Stimulated activated naive B cell treated with anti-CD40 and anti-IgM and Interleukin-4, amounts not matched to agents 10 μg/mL and 1 μg/mL and 100 μg/mL, for 72 hours (primary cell): Measurements from ENCODE around the gene SLC9A5.

Experiments used
- ATAC-seq, 2 donors: fragments of 150-1000 bp; cut with Tn5 transposase; replicated peaks; 2 replicates each; pipeline ENCODE4 v1.10.0; 2021; ENCODE audit warnings: moderate library complexity in 1 of 2
- DNase-seq: peaks from one replicate; pipeline ENCODE4 v3.0.0; 2021
- H3K27ac Mint-ChIP-seq: one replicate; pipeline ENCODE4 v1.8.0; 2022; ENCODE audit warnings: mild to moderate bottlenecking, mixed read lengths
- H3K27me3 Mint-ChIP-seq, 2 donors: one replicate each; pipeline ENCODE4 v1.8.0; 2022; ENCODE audit warnings: mixed read lengths in 2 of 2
- H3K36me3 Mint-ChIP-seq, 2 donors: one replicate each; pipeline ENCODE4 v1.8.0; 2022; ENCODE audit warnings: mixed read lengths in 2 of 2, mild to moderate bottlenecking in 1 of 2
- H3K4me1 Mint-ChIP-seq, 2 donors: one replicate each; pipeline ENCODE4 v1.8.0; 2022; ENCODE audit warnings: mixed read lengths in 2 of 2, mild to moderate bottlenecking in 1 of 2
- H3K4me3 Mint-ChIP-seq, 2 donors: one replicate each; pipeline ENCODE4 v1.8.0; 2022; ENCODE audit warnings: mild to moderate bottlenecking in 2 of 2, mixed read lengths in 2 of 2, moderate library complexity in 1 of 2
- H3K9me3 Mint-ChIP-seq, 2 donors: one replicate each; pipeline ENCODE4 v1.8.0; 2022; ENCODE audit warnings: mixed read lengths in 2 of 2, mild to moderate bottlenecking in 1 of 2

SLC9A5 gene

DNA sequence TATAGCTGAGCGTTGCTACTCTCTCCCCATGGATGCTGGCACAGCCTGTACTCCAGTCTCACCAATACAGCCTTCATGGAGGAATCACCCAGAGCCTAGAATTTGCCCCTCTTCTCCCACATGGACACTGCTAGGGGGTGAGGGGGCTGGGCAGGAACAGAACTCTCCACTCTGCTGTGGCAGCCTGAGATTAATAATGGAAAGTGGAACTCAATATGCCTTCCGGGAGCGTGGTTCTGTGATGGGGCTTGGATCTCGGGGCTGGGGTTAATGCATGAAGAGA is 1.2 kb downstream of the SLC9A5 start:
- DNase-seq (no peak), ATAC-seq (no peak)
- Mint-ChIP-seq H3K36me3 (peaks cover 2 to 6% of the 10 kb centered on the region in 2 donors), H3K27me3 (peaks cover 26 to 38% of the 10 kb centered on the region in 2 donors), H3K4me3 (peak overlapping the region; percentile 0 to 73), H3K4me1 (peaks cover 23 to 44% of the 10 kb centered on the region in 2 donors), H3K9me3 (no peaks in the 10 kb centered on the region), H3K27ac (no peak overlapping the region)

DNA sequence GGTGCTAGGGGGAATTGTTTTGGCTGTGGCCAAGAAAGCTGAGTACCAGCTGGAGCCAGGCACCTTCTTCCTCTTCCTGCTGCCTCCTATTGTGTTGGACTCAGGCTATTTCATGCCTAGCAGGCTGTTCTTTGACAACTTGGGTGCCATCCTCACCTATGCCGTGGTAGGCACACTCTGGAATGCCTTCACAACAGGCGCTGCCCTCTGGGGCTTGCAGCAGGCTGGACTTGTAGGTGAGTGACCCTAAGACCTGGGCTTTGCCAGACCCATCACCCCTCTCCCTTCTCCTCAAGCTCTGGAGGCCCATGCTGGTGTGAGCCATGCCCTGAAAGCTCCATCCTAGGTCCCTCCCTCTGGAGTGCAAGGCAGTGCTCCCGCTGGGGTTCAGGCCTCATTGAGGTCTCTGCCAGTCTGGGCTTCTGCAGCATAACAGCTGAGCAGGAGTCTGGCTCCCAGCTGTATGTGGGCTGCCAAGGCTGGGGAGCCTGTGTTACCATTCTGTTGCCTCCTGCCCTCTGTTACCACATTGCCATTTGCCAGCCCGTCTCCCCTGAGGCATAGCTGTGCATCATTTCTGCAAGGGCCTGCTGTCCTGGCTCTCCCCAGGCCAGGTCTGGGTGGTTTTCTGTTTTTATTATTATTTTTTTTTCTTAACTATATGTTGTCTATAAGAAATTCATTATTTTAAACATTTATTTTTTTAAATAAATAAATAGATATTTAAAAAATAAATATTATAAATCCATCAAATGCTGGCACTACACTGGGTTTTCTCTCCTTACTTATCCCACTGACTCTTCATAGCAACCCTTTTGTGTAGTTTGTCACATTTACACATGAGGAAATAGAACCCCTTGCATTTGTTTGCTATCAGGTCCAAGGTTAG is 4.1 kb downstream of the SLC9A5 start:
- H3K27me3 Mint-ChIP-seq = peaks cover 44 to 53% of the 10 kb centered on the region in 2 donors
- no peak for DNase-seq
- peaks cover 2 to 4% of the 10 kb centered on the region in 2 donors for H3K36me3 Mint-ChIP-seq
- H3K9me3 Mint-ChIP-seq = no peaks in the 10 kb centered on the region
- no peak for ATAC-seq
- H3K4me1 Mint-ChIP-seq = peaks cover 15 to 21% of the 10 kb centered on the region in 2 donors
- H3K4me3 Mint-ChIP-seq = no peak overlapping the region
- H3K27ac Mint-ChIP-seq = no peak overlapping the region

DNA sequence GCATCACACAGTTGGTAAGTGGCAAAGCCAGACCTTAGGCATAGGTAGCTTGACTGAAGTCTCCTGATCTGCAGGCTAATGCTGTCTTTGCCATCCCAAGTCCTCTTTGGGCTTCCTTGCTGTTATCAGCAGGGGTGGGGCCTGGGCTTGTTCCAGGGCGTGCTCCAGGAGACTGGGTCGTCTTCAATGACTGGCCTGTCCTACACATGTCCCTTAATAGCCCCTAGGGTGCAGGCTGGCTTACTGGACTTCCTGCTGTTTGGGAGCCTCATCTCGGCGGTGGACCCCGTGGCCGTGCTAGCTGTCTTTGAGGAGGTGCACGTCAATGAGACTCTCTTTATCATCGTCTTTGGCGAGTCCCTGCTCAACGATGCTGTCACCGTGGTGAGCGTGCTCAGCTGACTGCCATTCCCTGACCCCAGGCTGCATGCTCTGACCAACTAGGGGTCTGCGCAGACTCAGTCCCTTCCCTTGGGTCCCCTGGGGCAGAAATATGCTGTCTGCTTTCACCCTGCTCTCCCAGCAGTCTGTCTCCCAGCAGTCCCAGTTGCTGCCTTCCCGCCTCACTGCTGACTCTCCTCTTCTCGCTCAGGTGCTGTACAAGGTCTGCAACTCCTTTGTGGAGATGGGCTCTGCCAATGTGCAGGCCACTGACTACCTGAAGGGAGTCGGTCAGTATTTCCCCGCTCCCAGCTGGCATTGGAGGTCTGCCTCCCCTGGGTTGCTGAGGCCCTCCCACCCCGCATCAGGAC is 6.2 kb downstream of the SLC9A5 start:
- Mint-ChIP-seq H3K36me3 (peaks cover 2 to 4% of the 10 kb centered on the region in 2 donors), H3K4me3 (no peak overlapping the region), H3K27me3 (peaks cover 38 to 44% of the 10 kb centered on the region in 2 donors), H3K4me1 (peaks cover 2% of the 10 kb centered on the region in 2 donors), H3K27ac (no peak overlapping the region), H3K9me3 (no peaks in the 10 kb centered on the region)
- ATAC-seq (no peak), DNase-seq (no peak)

DNA sequence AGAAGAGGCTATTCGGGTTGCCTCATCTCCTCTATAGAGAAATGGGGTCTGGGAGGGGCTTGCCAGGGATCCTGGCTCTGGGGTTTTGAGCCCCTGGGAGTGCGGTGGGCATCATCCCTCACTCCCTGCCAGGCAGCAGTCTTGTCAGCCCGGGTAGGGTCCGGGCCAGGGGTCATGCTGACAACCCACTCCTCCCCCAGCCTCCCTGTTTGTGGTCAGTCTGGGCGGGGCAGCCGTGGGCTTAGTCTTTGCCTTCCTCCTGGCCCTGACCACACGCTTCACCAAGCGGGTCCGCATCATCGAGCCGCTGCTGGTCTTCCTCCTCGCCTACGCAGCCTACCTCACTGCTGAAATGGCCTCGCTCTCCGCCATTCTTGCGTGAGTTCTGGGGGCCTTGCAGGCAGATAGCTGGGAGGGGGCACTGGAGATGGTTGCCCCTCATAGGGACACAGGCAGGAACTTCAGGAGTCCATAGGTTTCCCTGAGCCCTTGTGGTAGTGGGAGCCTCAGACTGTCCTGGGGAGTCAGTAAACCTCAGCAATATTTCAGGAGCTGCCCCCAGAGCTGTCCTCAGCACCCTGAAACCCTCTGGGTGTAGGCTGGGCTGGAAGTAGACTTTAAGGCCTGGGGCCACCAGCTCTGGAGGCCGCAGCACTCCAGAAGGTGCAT is 6.9 kb downstream of the SLC9A5 start:
- ATAC-seq = no peak
- Mint-ChIP-seq H3K9me3 (no peaks in the 10 kb centered on the region), H3K4me3 (no peak overlapping the region), H3K27ac (no peak overlapping the region), H3K36me3 (peaks cover 2 to 4% of the 10 kb centered on the region in 2 donors), H3K27me3 (peaks cover 31 to 37% of the 10 kb centered on the region in 2 donors), H3K4me1 (no peaks in the 10 kb centered on the region)
- DNase-seq = no peak

DNA sequence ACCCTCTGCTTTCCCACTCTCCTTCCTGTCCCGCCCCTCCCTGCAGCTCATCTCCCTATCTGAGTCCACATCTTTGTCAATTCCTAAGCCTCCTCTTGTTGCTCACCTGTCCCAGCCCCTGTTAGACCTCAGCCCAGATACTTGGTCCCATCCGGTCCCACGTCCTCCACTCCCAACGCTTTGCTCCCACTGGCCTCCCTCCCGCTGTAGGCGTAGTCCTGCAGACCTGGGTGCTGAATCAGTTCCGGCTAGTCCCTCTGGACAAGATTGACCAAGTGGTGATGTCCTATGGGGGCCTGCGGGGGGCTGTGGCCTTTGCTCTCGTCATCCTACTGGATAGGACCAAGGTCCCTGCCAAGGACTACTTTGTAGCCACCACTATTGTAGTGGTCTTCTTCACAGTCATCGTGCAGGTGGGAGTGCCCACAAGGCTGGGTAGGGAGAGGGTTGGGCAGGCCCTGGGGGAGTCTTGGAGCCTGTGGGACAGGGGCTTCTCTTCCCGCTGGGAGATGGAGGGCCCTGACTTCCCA is 8.0 kb downstream of the SLC9A5 start:
- Mint-ChIP-seq H3K36me3 (peaks cover 2 to 4% of the 10 kb centered on the region in 2 donors), H3K9me3 (no peaks in the 10 kb centered on the region), H3K27me3 (peaks cover 28 to 31% of the 10 kb centered on the region in 2 donors), H3K27ac (no peak overlapping the region), H3K4me1 (no peaks in the 10 kb centered on the region), H3K4me3 (no peak overlapping the region)
- DNase-seq (no peak), ATAC-seq (no peak)

DNA sequence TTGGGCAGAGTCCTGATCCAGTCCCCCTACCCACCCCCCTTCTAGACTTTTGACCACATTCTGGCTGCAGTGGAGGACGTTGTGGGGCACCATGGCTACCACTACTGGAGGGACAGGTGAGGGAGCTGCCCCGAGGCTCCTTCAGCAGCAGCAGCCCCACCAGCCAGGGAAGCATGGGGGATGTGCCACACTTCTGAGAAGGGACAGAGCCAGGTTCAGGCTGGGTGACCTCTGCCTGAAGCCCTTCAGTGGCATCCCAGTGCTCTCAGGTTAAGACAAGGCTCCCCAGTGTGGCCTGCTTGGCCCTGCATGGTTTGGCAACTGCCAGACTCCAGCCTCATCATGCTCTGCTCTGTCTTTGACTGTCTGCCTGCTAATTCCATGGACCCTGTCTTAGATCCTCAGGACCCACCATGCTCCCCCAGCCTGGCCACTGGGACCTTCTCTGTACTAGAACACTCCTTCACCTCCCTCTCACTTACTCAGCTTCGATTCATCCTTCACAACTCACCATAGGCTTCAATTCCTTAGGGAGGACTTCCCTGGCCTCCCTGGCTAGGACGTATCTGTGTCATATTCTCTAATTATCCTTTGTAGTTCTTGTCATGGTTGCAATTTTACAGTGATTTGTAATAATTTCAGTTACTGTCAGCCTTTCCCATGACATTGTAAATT is 8.8 kb downstream of the SLC9A5 start:
- no peaks in the 10 kb centered on the region for H3K4me1 Mint-ChIP-seq
- no peak overlapping the region for H3K4me3 Mint-ChIP-seq
- H3K36me3 Mint-ChIP-seq = peaks cover 2 to 3% of the 10 kb centered on the region in 2 donors
- H3K27me3 Mint-ChIP-seq = peaks cover 24 to 25% of the 10 kb centered on the region in 2 donors
- ATAC-seq = no peak
- no peak for DNase-seq
- H3K27ac Mint-ChIP-seq = no peak overlapping the region
- no peaks in the 10 kb centered on the region for H3K9me3 Mint-ChIP-seq

DNA sequence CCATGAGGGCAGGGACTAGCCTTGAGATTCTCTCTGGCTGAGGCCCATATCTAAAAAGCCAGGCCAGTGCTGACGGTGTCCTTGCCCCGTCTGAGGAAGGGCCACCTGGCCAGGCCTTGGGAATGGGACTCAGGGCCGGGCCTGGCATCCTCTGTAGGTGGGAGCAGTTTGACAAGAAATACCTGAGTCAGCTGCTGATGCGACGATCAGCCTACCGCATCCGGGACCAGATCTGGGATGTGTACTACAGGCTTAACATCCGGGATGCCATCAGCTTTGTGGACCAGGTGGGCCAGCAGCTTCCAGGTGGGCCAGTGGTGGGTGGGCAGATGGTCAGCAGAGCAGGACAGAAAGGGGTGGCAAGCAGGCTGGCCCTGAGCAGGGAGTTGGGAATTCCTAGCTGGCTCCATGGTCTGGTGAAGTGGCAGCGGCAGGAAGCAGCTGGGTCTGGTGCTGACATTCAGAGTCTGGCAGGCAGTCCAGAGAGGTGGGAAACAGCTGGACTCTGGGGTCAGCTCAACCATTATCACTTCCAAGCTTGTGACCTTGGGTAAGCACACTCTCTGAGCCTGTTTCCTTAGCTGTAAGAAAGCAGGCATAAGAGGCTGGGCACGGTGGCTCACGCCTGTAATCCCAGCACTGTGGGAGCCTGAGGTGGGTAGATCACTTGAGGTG is 9.5 kb downstream of the SLC9A5 start:
- Mint-ChIP-seq H3K36me3 (peaks cover 0 to under 1% of the 10 kb centered on the region in 2 donors), H3K4me3 (no peak overlapping the region), H3K9me3 (no peaks in the 10 kb centered on the region), H3K27me3 (peaks cover 25 to 28% of the 10 kb centered on the region in 2 donors), H3K4me1 (no peaks in the 10 kb centered on the region), H3K27ac (no peak overlapping the region)
- DNase-seq (no peak), ATAC-seq (no peak)

DNA sequence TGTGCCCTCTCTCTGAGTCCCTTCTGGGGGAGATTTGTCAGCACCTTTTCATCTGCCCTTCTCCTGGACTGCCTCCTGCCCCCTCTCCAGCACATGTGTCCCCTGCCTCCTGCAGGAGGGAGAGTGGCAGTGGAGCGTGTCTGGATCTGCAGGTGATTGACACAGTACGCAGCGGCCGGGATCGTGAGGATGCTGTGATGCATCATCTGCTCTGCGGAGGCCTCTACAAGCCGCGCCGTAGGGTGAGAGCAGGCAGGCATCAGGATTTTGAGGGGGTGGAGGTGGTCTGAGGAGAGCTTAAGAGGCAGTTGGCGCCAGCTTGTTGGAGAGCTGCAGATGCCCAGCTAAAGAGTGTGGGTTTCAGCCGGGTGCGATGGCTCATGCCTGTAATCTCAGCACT is 10.9 kb downstream of the SLC9A5 start:
- Mint-ChIP-seq H3K27me3 (peaks cover 28 to 32% of the 10 kb centered on the region in 2 donors), H3K4me3 (no peak overlapping the region), H3K36me3 (no peaks in the 10 kb centered on the region), H3K27ac (no peak overlapping the region), H3K9me3 (no peaks in the 10 kb centered on the region), H3K4me1 (no peaks in the 10 kb centered on the region)
- DNase-seq (no peak), ATAC-seq (no peak)

DNA sequence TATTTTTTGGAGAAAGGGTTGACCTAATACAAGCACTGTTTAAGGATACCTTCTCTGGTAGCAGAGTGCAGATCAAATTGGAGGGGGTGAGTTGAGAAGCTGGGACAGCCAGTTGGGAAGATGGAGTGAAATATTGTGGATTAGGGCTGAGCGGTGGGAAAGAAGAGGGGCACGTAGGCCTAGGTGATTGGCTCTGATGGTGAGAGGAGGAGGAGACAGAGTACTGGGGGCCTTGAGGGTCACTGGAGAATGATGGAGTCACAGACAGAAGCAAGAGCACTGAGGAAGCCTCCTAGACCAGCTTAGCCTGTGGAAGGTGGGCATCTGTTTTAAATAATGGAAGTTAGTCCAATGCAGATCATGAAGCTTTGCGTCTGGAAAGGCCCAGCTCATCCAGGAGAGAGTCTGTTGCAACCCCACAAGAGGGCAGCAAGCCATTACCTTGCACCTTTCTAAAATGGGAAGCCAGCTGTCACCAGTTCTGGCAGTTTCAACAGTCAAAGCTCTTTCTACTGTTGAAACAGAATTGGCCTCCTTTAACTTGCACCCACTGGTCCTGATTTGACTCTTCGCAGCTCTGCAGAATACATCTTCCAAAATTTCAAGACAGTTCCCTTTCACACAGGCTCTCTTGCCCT is 11.8 kb downstream of the SLC9A5 start:
- Mint-ChIP-seq H3K4me3 (no peak overlapping the region), H3K27ac (no peak overlapping the region), H3K27me3 (peaks cover 25 to 27% of the 10 kb centered on the region in 2 donors), H3K9me3 (no peaks in the 10 kb centered on the region), H3K36me3 (no peaks in the 10 kb centered on the region), H3K4me1 (no peaks in the 10 kb centered on the region)
- ATAC-seq (peak; percentile 83 to 85), DNase-seq (no peak)

DNA sequence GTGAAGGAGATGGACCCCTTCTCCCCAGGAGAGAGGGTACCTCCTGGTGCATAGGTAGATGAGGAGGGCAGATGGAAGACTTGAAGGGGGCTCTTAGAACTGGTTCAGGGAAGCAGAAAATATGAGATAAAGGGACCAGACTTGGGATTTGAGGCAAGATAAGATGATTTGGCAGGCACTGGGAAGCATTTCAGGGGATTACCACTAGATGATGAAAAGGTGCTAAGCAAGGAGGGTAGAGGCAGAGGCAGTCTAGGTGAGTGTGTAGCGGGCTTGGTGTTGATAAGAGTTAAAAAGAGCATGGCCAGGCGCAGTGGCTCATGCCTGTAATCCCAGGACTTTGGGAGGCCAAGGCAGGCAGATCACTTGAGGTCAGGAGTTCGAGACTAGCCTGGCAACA is 14.4 kb downstream of the SLC9A5 start:
- Mint-ChIP-seq H3K36me3 (no peaks in the 10 kb centered on the region), H3K9me3 (no peaks in the 10 kb centered on the region), H3K27ac (no peak overlapping the region), H3K27me3 (peaks cover 8 to 24% of the 10 kb centered on the region in 2 donors), H3K4me1 (no peaks in the 10 kb centered on the region), H3K4me3 (no peak overlapping the region)
- ATAC-seq = no peak
- DNase-seq = no peak

DNA sequence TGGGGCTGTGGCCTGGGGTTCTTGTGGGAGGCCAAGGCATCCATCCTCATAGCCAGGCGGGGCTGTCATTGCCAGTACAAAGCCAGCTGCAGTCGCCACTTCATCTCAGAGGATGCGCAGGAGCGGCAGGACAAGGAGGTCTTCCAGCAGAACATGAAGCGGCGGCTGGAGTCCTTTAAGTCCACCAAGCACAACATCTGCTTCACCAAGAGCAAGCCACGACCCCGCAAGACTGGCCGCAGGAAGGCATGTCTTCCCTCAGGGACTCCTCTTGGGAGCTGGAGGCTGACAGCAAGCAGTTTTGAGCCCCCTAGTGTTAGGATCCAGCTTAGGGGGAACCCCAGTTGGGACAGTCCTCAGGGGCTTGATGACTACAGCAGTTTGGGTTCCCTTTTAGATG is 15.5 kb downstream of the SLC9A5 start:
- ATAC-seq = no peak
- H3K4me1 Mint-ChIP-seq = no peaks in the 10 kb centered on the region
- peaks cover 8 to 24% of the 10 kb centered on the region in 2 donors for H3K27me3 Mint-ChIP-seq
- peak overlapping the region; percentile 26 for H3K27ac Mint-ChIP-seq
- DNase-seq = no peak
- H3K4me3 Mint-ChIP-seq = no peak overlapping the region
- H3K36me3 Mint-ChIP-seq = no peaks in the 10 kb centered on the region
- no peaks in the 10 kb centered on the region for H3K9me3 Mint-ChIP-seq

DNA sequence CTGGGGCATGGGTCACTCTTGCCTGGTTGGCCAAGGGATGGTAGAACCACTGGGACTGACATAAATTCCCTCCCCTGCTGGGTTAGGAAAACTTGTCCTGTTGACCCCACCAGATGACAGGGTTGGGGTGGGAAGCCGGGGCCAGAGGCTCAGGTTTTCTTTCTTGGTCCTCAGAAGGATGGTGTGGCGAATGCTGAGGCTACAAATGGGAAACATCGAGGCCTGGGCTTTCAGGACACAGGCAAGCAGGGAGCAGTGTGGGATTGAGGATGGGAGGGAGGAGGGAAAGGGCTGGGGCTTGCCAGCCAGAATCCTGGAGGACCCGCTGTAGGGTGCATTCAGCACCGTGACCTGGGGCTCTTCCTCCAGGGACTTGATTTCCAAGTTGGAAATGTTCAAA is 16.1 kb downstream of the SLC9A5 start:
- no peak for DNase-seq
- no peak overlapping the region for H3K4me3 Mint-ChIP-seq
- no peak overlapping the region for H3K27ac Mint-ChIP-seq
- H3K9me3 Mint-ChIP-seq = no peaks in the 10 kb centered on the region
- H3K36me3 Mint-ChIP-seq = no peaks in the 10 kb centered on the region
- H3K27me3 Mint-ChIP-seq = peaks cover 8 to 24% of the 10 kb centered on the region in 2 donors
- no peaks in the 10 kb centered on the region for H3K4me1 Mint-ChIP-seq
- ATAC-seq = no peak

DNA sequence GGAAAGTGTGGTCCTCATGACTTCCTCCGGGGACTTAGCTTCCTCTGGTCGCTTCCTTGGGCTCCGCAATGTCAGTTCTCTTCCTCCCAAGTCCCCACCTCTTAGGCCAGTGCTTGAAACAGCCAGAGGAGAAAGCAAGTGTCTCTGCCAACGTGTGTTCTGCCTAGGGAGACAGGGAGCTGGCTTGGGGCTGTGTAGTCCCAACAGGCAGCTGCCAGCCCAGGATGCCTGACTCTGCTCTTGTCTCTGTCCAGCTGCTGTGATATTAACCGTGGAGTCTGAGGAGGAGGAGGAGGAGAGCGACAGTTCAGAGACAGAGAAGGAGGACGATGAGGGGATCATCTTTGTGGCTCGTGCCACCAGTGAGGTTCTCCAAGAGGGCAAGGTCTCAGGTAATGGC is 17.1 kb downstream of the SLC9A5 start:
- Mint-ChIP-seq H3K36me3 (no peaks in the 10 kb centered on the region), H3K4me3 (no peak overlapping the region), H3K4me1 (no peaks in the 10 kb centered on the region), H3K27me3 (peaks cover 8 to 24% of the 10 kb centered on the region in 2 donors), H3K27ac (peak overlapping the region; percentile 37), H3K9me3 (no peaks in the 10 kb centered on the region)
- ATAC-seq (no peak), DNase-seq (no peak)
